GM21381 (cell line): Measurements from ENCODE around the gene SPARCL1.

Experiments
- ATAC-seq: cut with Tn5 transposase; IDR thresholded peaks from one replicate; pipeline ENCODE4 v1.9.1; 2021; ENCODE audit warnings: mild to moderate bottlenecking, moderate library complexity; ENCODE audit not compliant: unreplicated experiment

Gene SPARCL1

DNA sequence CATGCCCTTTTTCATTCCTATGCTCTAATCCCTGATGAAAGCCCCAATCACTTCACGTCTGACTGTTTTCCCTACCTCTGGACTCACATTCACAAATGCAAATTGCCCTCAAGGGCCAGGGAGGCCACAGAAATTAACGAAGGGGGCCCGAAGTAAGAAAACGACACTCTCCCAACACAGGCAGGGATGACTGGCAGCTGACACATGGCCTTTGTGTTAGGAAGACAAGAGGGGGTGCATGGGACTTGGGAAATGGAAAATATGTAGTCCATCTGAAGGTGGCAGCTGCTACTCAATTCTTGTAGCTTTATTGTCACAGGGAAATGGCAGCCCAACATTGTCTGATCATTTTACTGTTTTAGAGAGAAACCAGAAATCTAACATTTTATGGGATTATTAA lies 12.3 kb upstream of the SPARCL1 start:
- ATAC-seq, result no peak

- ATAC-seq, result no peak
Measured at GRCh38 chr4:87540146-87541058, 11.2 kb upstream of the SPARCL1 start.

DNA sequence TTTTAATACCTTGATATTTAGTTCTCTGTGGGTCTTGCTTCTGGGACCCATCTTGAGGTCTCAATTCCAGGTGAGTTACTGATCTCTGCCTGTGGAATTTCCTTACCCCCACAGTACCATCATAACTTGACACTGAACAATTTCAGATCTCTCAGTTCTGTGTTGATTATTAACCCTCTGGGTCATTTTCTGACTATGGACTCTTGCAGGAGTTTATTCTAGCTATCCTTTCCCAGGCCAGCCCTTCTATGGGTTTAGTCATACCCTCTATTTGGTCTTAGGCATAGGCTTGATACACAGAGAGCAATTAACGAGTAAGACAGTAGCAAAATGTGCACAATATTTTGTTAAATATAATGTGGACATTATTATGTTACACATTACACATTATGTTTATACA lies 3.7 kb upstream of the SPARCL1 start:
- no peak for ATAC-seq

- ATAC-seq, result no peak
Measured at GRCh38 chr4:87532109-87532508, 2.9 kb upstream of the SPARCL1 start.

DNA sequence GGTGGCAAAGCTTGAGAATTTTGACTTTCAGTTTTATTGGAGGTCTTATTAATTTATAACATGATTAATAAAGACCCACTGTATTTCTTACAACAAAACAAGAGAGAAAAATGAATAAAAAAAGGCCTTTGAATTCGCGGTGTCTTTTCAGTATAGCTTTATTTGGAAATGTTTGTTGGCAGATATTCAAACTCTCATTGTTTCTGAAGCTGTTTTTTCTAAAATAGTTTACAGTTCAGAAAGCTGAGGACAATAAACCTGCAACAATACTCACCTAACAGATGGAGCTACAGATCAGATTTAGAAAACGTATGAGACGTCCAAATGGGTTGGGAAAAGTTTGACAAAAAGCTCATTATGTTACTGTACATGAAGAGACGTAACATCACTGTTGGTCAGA lies 2.4 kb upstream of the SPARCL1 start:
- ATAC-seq, result no peak

GRCh38 chr4:87530868-87531267 lies 1.7 kb upstream of the SPARCL1 start:
- no peak for ATAC-seq

DNA sequence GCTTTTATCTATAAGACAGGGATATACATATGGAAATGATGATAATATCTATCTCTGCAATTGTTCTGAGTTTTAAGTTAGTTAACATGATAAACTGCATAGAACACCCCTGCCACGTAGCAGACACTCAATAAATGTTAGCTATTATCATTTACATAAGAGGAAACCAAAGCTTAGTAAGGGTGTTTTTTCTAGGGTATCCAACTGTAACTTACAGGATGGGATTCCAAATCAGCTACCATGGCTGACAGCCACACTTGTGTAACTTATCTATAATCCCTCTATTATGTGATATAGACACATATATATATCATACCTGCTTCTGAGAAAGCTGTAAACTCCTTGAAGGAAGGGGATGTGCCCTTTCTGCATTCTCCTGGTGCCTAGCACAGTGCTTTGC lies 1.1 kb upstream of the SPARCL1 start:
- ATAC-seq, result no peak

DNA sequence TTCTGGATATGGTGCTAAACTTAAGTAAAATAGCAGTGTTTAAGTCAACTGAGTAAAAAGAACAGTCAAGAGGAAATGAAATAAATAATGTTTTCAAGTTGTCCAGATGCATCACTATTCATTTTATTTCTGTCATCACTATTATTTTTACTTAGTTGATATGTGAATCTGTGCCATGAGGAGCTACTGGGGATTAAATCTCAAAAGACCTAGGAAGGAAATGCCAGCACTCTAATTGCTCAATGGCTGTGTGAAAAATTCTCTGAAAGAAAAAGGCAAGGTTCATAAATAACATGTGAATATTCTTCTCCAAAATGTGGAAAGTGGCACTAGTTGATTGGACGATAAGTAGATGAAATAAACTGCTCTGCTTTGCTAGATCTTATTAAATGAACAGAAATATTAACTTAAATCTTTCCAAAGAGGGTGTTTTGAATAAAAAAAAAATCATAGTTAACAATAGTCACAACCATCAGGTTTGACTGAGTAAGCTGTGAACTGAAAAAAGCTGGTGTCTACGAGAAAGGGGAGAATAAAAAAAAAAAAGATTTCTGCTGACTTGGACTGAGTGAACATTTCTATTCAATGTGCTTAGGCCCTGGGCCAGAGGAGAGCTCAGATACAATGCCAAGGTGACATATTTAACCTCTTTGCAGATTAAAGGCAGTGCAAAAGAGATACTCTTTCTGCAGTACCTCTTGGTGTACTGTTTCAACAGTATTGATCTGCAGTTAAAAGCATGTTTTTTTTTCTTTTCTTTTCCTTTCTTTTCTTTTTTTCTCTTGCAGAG lies 1.6 kb downstream of the SPARCL1 start:
- no peak for ATAC-seq

DNA sequence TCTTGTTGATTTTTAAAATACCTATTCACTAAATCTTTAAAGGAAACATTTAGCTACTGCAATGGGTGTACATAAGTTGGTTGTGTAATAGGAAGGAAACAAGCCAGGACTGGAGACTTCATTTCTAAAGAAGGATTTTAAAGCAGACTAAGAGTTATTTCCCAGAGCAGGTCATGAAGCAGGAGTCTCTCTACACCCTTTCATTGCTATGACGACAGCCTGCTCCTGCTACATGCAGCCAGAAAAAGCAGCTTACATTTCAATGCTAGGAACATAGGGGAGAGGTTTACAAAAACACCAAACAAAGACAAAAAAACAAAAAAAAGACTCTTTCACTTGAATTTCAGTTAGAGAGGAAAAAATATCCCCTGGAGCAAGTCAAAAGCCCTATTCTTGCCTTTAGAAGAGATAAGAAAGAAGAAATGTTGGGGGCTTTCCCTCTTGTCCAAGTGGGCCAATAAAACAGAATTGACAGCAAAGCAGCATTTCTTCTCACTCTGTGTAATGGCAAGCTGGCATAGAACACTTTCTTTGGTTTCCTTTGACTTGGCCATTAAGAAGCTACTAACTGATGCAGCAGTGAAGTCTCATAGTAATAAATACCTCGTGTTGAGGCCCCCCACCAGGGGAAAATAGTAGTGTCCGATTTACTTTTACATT lies 3.4 kb downstream of the SPARCL1 start:
- no peak for ATAC-seq

DNA sequence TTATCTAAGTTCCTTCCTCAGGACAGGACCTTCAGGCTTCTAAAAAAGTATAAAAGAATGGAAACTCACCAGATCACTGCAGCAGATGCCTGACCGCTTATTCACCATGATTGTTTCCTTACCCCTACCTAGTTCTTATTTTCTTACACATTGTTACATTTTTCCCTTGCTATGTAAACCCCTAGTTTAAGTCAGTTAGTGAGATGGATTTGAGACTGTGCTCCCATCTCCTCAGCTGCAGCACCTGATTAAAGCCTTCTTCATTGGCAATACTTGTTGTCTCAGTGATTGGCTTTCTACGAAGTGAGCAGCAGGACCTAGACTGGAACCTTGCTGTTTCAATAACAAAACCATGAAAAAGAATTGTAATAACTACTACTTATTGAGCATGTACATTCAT lies 4.7 kb downstream of the SPARCL1 start:
- ATAC-seq, result no peak

DNA sequence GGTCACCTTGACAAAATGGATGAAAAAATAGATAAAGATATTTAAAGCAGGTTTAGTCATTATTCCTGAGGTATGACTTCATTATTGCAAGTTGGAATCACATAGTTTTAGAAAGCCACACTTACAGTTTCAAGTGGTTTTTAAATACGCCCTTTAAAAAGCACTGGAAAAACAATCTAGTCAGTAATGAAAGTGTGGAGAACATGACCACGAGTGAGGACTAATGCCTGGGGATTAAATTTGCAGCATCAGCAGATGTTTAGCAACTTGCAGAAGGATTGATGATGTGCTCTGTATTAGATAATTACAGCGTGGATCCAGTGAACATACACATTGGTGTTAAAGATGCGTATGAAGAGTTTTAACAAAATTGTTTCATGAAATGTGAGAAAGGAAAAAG lies 5.9 kb downstream of the SPARCL1 start:
- ATAC-seq, result no peak

DNA sequence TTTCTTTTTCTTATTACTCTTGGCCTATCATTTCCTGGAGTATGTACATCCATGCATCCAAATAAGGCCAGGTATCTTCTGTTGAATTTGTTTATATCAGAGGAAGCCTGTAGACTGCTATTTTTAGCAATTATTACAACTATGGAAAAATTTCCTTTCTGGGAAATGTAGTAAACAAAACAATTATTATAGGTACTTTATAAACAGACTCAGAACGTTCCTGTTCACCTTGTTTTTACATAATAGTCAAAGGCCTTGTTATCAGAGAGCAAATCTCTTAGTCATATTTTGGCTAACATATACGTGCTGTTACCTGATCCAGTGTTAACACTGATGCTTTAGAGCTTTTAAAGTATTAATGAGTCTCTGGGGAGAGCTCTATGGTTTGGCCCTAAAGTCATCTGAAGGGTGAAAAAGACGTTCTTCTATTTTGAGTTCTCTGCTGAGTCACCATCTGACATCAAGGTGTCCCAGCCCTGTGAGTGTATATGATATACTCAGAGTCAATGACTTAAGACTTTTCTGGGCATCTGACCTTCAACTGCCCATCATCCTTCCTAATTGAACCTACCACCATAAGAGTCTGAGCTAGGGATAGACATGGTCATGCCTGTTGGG lies 7.3 kb downstream of the SPARCL1 start:
- ATAC-seq, result no peak

GRCh38 chr4:87521319-87521718 lies 7.9 kb downstream of the SPARCL1 start:
- ATAC-seq, result no peak

DNA sequence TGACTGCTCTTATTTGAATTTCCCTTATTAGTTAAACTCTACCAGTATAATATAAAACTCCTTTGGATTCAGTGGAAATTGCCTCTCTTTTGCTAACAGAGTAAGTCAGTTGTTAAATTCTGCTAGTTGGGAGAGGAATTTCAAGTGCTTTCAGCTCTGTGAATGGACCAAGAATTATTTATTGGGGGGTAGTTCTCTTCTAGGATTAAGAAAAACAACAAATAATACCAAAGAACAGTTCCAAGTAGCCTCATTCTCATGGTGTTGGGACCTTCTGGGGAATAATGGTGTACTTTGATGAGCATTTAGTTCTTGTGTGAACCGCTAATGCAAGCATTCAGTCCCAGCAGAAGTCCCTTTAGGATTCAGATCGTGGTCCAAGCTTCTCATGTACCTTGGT lies 11.6 kb downstream of the SPARCL1 start:
- ATAC-seq, result no peak

DNA sequence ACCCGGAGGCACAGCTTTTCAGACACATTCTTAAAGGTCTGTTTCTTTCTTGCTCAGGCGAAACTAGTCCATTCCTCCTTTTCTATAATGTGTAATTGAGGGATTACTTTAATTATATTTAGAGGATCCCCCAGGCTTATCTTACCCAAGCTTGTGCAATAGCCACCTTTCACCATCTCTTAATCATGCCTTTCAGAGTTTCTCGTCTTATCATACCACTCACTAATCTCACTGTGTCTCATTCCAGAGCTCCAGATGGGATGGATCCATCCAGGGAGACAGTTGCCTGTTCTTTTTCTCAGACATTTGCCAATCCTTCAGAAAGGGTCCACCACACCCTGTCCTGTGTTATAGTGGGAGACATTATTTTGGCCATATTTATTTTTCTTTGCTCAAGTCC lies 12.5 kb downstream of the SPARCL1 start:
- ATAC-seq, result no peak

DNA sequence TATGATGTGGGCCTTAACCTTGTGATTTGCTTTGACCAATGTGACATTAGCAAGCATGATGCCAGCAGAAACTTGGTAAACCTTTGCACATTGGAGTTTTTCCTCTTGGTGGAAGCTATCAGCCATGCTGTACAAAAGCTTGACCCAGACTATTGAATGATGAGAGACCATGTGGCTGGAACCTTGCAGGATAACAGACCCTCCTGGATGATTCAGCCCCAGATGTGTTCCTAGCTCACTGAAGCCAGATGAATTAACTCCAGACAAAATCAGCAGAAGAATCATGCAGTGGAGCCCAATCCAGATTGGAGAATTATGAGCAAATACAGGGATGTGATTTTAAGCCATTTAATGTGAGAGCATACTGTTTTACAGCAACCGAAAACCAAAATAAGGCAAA lies 16.8 kb downstream of the SPARCL1 start:
- no peak for ATAC-seq

DNA sequence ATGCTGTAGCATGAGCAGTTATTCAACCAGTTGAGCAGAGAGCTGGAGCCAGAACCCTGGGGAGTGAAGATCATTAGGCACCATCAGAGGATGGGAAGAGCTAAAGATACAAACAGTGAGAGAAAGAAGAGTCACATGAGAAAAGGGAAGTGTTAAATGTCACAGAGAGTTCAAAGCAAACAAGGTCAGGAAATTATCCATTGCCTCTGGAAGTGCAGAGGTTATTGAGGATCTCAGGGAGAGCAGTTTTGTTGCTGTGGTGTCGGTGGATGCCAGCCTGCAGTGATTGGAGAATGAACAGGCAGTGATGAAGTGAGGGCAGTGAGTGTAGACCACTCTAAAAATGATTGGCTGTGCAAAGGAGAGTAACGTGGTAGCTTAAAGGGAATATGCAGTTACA lies 17.7 kb downstream of the SPARCL1 start:
- ATAC-seq, result no peak

DNA sequence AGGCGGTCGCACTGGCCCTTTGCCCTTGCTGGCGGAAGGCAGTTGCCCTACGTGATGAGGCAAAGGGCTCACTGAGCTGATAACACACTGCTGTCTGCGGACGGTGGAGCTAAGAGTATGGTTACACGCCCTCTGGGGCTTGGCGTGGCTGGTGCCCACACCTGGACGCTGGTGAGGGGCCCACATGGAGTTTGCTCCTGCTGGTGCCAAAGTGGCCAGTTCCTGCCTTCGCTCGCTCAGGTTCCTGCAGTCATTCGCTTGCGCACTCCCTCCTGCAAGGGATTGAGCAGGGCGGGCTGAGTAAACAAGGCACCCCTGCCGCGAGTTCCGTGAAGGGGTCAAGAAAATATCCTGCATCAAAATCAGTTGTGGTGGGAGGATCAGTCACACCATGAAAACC lies 18.4 kb downstream of the SPARCL1 start:
- ATAC-seq, result no peak

DNA sequence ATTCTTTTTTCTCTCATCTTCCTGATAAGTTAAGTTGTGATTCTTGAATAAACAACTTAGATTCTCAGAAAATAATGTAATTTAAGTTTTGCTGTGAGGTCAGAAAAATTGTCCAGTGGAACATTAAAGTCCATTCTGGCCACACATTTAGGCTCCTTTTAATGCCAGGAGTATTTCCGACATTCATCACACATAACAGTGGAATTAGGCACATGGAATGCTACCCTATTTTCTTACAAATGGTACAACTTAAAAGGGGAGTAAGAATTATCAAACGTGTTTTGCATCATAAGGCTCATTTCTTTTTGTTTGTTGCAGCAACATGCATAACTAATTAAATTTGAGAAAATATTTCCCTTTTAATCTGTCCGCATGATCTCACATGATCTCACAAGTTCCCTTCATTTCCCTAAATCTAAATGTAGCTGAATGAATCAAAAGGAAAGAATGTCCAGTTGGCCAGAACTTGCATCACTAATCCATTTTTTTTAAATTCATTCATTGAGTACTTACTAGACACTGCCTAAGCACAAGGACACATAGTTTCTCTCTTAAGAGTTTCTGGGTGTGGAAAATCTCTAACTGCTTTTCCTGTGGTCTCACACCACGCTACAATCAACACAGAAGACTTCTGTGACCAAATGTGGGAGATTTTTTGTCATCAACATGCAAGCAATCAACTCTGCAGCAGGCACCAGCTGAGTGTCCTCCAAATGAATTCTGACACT lies 22.0 kb downstream of the SPARCL1 start:
- no peak for ATAC-seq

GRCh38 chr4:87505862-87506261 lies 23.3 kb downstream of the SPARCL1 start:
- no peak for ATAC-seq
